ENCODE measurements around the gene BTBD17.

BTBD17 gene

DNA sequence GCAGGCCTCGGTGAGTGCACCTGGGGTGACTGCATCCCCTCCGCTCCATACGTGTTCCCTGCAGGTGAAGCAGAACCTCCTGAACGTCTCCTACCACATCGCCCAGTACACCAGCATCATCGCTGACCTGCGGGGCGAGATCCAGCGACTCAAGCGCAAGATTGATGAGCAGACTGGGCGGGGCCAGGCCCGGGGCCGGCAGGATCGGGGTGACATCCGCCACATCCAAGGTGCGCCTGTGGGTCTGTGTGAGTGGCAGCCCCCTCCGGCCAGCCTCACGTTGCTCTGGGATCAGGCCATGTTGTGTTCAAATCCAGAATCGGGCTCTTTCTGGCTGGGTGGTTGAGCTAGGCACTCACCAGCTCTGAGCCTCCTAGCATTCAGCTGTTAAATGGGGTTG lies 12.5 kb downstream of the BTBD17 start:
- Mint-ChIP-seq H3K4me1 (ENCODE audit: low read depth in 2 of 2) (peaks cover 0 to 2% of the 10 kb centered on the region in 2 donors), H3K27me3 (peaks cover 27 to 74% of the 10 kb centered on the region in 2 donors), H3K36me3 (ENCODE audit: insufficient read depth) (peaks cover 8% of the 10 kb centered on the region), H3K27ac (no peak overlapping the region), H3K9me3 (no peaks in the 10 kb centered on the region), H3K4me3 (no peak overlapping the region)
- DNase-seq = no peak
- ATAC-seq (replicated peaks) = no peak

DNA sequence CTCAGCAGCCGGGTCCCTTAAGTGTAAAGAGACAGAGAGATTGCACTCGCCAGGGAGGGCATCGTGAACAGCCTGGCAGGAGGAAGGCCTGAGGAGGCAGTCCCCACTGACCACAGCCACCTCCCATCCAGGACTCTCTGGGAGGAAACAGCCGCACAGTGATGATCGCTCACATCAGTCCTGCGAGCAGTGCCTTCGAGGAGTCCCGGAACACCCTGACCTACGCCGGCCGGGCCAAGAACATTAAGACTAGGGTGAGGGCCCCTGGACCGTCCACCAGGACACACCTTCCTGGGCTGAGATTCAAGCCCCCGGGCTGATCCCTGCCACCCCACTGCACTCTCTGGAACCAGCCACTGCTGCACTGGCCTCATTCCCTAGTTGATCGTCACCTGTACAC lies 14.0 kb downstream of the BTBD17 start:
- Mint-ChIP-seq H3K9me3 (no peaks in the 10 kb centered on the region), H3K4me1 (ENCODE audit: low read depth in 2 of 2) (no peaks in the 10 kb centered on the region), H3K36me3 (ENCODE audit: insufficient read depth) (peaks cover 8% of the 10 kb centered on the region), H3K27ac (no peak overlapping the region), H3K27me3 (peaks cover 12 to 60% of the 10 kb centered on the region in 2 donors), H3K4me3 (no peak overlapping the region)
- DNase-seq (no peak), ATAC-seq (replicated peaks) (no peak)

DNA sequence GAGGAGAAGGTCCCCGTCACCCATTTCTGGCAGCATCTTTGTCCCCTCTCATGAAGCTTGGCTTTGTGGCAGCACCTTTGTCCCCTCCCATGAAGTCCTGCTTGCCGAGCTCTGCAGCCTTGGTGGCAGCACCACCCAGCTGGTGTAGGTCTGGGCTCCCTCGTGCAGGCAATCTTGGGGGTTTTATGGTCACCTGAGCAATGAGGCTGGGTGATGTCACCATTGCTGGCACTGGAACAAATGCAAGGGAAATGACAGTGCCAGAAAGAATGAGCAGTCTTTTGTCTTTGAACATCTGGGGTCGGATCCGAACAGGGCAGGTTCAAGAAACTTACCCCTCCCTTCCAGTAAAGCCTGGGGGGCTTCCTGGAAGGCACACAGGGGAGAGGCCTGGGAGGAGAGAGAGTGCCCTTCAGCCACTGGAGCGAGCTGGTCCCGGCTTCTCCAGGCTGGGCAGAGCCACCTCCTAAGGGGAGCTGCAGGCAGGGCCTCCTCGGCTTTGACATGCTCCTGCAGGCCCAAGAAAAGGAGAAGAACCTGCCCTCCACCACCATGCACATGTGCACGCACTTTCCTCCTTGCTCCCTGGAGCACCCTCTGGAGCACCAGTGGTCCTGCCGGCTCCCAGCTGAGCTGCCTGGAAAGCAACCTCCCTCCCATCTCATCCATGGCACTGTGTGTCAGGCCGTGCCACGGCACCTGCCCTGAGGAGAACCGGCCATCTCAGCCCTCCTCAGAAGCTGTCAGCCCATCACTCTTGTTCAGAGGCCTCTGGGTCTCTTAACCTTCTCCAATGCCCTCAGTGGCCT lies 16.0 kb downstream of the BTBD17 start:
- H3K27me3 Mint-ChIP-seq = peaks cover 11 to 43% of the 10 kb centered on the region in 2 donors
- H3K4me3 Mint-ChIP-seq = no peak overlapping the region
- DNase-seq (no peak), ATAC-seq (replicated peaks) (no peak)
- H3K36me3 Mint-ChIP-seq (ENCODE audit: insufficient read depth) = peaks cover 7% of the 10 kb centered on the region
- peak overlapping the region in 1 of 2 donors; percentile 5 for H3K27ac Mint-ChIP-seq
- no peaks in the 10 kb centered on the region for H3K9me3 Mint-ChIP-seq
- H3K4me1 Mint-ChIP-seq (ENCODE audit: low read depth in 2 of 2) = no peaks in the 10 kb centered on the region

DNA sequence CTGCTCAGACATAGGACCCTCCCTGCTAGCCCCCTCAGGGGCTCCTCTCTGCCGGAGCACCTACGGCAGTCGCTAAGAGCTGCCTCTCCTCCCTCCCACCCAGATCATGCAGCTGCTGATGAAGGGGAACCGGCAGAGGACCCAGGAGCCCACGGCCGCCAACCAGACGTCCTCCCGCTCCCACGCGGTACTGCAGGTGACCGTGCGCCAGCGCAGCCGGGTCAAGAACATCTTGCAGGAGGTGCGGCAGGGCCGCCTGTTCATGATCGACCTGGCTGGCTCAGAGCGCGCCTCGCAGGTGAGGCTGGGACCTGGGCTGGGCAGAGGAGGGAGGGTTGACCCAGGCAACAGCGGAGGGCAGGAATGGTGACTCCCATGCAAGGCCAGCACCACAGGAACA lies 17.0 kb downstream of the BTBD17 start:
- peaks cover 11 to 33% of the 10 kb centered on the region in 2 donors for H3K27me3 Mint-ChIP-seq
- H3K4me3 Mint-ChIP-seq = no peak overlapping the region
- no peak overlapping the region for H3K27ac Mint-ChIP-seq

DNA sequence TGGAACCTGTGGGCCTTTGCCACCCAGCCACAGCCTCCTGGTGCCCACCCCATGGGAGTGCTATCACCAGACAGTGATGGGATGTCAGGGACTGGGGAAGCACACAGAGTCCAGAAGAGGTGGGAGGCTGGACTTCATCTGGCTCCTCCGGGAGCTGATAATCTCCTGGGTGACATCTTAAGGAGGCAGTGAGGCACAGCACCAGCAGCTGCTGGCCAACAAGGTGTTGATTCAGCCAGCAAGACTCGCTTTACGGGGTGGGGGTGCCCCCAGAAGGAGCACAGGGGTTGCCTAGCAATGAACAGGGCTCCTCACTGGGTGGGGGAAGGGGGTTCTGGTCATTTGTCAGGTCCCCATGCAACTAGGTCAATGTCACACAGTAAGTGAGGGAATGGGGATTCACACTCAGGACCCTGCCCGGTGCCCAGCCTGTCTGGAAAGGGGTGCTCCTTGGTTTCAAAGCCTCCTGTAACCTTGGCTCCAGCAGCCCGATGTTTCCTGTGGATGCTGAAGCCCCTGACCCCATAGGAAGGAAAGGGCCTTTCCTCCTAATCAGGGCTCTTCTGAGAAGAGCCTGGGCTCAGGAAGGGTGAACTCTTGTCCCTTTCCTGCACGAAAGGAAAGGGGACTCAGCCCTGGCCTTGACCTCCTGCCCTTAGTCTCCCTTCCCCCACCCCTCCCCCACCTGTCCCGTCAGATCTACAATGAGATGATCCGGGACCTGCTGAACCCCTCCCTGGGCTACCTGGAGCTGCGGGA lies 18.0 kb downstream of the BTBD17 start:
- no peak for DNase-seq
- no peak for ATAC-seq (replicated peaks)
- Mint-ChIP-seq H3K9me3 (no peaks in the 10 kb centered on the region), H3K27ac (no peak overlapping the region), H3K27me3 (peaks cover 8 to 28% of the 10 kb centered on the region in 2 donors), H3K4me3 (no peak overlapping the region), H3K36me3 (ENCODE audit: insufficient read depth) (peaks cover 5% of the 10 kb centered on the region), H3K4me1 (ENCODE audit: low read depth in 2 of 2) (no peaks in the 10 kb centered on the region)

More for the DNA sequence above, 17.0 kb downstream of the BTBD17 start:
- H3K36me3 Mint-ChIP-seq (ENCODE audit: insufficient read depth) = peaks cover 5% of the 10 kb centered on the region
- H3K4me1 Mint-ChIP-seq (ENCODE audit: low read depth in 2 of 2) = no peaks in the 10 kb centered on the region
- H3K9me3 Mint-ChIP-seq = no peaks in the 10 kb centered on the region
- ATAC-seq (replicated peaks) (no peak), DNase-seq (no peak)

DNA sequence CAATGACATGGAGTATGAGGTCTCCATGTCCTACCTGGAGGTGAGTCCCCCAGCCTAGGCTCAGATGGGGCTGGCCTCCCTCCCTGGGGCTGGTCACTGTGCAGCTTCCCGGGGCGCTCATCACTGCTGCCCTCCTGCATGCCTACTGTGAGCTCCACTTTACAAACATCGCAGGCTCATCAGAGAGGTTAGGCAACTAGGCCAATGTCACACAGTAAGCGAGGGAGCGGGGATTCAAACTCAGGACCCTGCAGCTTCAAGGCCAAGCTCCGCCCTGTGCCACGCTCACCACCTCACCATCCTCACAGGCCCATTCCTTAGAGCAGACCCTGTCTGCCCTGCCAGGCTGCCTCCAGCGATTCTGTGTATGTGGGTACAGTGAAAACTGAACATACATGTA lies 18.5 kb downstream of the BTBD17 start:
- no peaks in the 10 kb centered on the region for H3K9me3 Mint-ChIP-seq

DNA sequence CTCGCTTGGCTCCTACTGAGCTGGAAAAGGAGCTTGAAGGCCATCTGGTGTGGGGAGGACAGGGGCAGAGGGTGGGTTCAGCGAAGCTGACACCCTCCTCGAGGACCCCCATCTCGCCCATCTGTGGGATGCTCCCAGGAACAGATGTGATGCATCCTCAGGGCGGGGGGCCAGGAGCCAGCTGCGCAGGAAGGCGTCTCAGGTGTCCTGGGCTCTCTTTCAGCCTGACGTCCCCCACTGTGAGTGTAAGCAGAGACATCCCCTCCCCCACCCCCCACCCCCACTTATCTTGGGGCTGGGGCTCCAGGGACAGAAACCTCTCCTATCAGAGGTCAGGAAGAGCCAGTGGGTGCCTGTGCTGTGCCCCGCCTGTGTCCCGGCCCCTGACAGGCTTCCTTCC lies 19.4 kb downstream of the BTBD17 start:
- Mint-ChIP-seq H3K27me3 (peaks cover 0 to 16% of the 10 kb centered on the region in 2 donors), H3K4me1 (ENCODE audit: low read depth in 2 of 2) (no peaks in the 10 kb centered on the region), H3K36me3 (ENCODE audit: insufficient read depth) (peaks cover 5% of the 10 kb centered on the region), H3K27ac (no peak overlapping the region), H3K9me3 (no peaks in the 10 kb centered on the region), H3K4me3 (no peak overlapping the region)
- ATAC-seq (replicated peaks) = no peak
- no peak for DNase-seq

More for the DNA sequence above, 18.5 kb downstream of the BTBD17 start:
- H3K27ac Mint-ChIP-seq = no peak overlapping the region
- DNase-seq (no peak), ATAC-seq (replicated peaks) (no peak)
- H3K27me3 Mint-ChIP-seq = peaks cover 2 to 22% of the 10 kb centered on the region in 2 donors
- H3K4me3 Mint-ChIP-seq = no peak overlapping the region
- H3K4me1 Mint-ChIP-seq (ENCODE audit: low read depth in 2 of 2) = no peaks in the 10 kb centered on the region
- peaks cover 5% of the 10 kb centered on the region for H3K36me3 Mint-ChIP-seq (ENCODE audit: insufficient read depth)

DNA sequence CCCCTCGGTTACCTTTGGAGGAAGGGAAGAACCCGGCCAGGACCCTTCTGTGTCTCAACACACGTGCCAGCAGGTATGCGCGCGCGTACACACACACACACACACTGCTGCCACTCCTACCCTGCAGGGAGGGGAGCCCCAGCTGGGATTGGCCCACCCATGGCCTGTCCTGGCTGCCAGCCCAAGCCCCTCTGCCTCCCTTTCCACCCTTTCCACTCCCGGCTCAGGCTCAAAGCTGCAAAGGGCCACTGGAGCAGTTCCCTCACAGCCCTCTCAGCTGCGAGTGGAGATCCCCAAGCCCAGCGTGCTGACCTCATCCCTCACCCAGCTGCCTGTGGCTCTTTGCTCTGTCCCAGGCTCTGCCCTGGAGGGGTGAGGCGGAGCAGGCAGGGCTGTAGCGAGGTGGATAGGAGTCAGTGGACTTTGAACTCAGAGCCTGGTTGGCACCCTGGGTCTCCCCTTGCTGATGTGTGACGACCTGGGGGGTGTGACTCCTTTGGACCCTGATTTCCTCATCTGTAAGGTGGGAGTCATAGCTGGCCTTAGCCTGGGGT lies 21.1 kb downstream of the BTBD17 start:
- no peak for ATAC-seq (replicated peaks)
- Mint-ChIP-seq H3K4me1 (ENCODE audit: low read depth in 2 of 2) (no peaks in the 10 kb centered on the region), H3K27me3 (peaks cover 0 to 12% of the 10 kb centered on the region in 2 donors), H3K4me3 (no peak overlapping the region), H3K27ac (no peak overlapping the region), H3K36me3 (ENCODE audit: insufficient read depth) (peaks cover 5% of the 10 kb centered on the region), H3K9me3 (no peaks in the 10 kb centered on the region)
- no peak for DNase-seq

DNA sequence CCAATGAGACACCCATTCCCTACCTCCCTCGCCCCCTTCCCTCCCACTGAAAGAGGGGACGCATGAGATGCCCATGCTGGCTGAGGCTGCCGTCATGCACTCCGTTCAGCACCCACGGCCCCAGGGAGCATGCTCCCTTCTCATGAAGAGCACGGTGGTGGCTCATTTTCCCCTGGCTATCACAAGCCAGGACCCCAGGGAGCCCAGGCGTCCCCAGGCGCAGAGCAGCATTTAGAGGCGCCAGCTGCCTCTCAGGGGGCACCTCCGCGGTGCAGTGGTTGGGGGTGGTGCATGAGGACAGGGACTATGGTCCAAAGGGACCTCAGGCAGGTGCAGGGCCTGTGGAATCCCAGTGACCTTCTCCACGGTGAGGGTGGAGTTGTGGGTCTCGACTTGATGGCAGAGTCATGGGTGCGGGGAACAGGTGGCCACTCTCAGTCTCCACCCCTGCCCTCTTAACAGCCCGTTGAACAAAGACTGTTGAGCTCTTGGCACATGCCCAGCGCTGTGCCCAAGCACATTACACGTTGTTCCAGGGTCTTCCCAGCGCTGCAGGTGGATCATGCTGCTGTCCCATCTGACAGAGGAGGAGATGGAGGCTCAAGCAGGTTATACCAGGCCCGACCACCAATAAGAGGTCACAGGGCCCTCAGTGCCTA lies 22.0 kb downstream of the BTBD17 start:
- H3K9me3 Mint-ChIP-seq = no peaks in the 10 kb centered on the region
- no peak for DNase-seq
- ATAC-seq (replicated peaks) = no peak
- H3K27me3 Mint-ChIP-seq = peaks cover 0 to 3% of the 10 kb centered on the region in 2 donors
- no peaks in the 10 kb centered on the region for H3K36me3 Mint-ChIP-seq (ENCODE audit: insufficient read depth)
- no peak overlapping the region for H3K27ac Mint-ChIP-seq
- H3K4me3 Mint-ChIP-seq = no peak overlapping the region
- no peaks in the 10 kb centered on the region for H3K4me1 Mint-ChIP-seq (ENCODE audit: low read depth in 2 of 2)

DNA sequence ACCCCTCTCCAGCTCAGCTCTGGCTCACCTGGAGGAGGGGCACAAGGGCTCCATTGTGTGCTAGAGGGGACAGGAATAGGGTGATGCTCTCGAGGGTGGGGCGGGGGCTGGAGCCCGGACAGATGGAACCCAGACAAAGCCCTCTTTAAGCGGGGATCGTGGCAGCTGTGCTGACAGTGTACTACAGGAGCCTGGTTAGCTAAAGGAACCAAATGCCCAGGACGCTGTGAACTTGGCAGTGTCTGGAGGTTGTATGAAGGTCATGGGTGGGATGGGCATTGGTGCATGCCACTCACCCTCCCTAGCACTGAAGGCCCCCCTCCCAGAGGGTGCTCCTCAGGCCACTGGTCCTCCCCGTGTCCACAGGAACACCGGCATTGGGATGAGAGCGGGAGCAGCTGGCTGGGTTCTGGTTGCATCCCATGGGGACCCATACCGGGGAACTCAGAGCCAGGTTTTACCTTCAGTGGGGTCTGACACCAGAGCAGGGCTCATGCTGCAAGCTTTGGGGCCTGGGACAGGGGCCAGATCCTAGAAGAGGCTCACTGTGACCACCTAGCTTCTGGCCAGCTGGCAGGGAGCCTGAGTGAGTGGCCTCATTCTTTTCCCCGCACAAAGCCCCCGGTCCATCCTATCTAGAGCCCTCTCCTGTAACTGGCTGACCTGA lies 23.7 kb downstream of the BTBD17 start:
- Mint-ChIP-seq H3K27ac (no peak overlapping the region), H3K4me3 (no peak overlapping the region), H3K36me3 (ENCODE audit: insufficient read depth) (no peaks in the 10 kb centered on the region), H3K4me1 (ENCODE audit: low read depth in 2 of 2) (no peaks in the 10 kb centered on the region), H3K9me3 (no peaks in the 10 kb centered on the region), H3K27me3 (no peaks in the 10 kb centered on the region)
- no peak for ATAC-seq (replicated peaks)
- no peak for DNase-seq

DNA sequence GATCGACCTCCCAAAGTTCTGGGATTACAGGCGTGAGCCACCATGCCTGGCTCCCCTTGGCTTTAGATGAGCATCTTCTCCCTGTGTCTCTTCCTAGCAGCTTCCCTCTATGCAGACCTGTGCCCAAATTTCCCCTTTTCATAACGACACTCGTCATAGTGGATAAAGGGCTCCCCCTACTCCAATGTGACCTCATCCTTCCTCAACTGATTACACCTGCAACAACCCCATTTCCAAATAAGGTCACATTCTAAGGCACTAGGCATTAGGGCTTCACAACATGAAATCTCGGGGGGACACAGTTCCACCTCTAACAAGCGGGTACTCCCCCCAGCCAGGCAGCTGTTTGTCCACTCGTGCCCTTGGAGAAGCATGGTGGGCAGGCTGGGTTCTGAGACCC lies 25.4 kb downstream of the BTBD17 start:
- H3K36me3 Mint-ChIP-seq (ENCODE audit: insufficient read depth) = no peaks in the 10 kb centered on the region
- H3K4me1 Mint-ChIP-seq (ENCODE audit: low read depth in 2 of 2) = no peaks in the 10 kb centered on the region
- H3K27me3 Mint-ChIP-seq = no peaks in the 10 kb centered on the region
- no peaks in the 10 kb centered on the region for H3K9me3 Mint-ChIP-seq
- DNase-seq (no peak), ATAC-seq (replicated peaks) (no peak)
- no peak overlapping the region for H3K4me3 Mint-ChIP-seq
- H3K27ac Mint-ChIP-seq = no peak overlapping the region

DNA sequence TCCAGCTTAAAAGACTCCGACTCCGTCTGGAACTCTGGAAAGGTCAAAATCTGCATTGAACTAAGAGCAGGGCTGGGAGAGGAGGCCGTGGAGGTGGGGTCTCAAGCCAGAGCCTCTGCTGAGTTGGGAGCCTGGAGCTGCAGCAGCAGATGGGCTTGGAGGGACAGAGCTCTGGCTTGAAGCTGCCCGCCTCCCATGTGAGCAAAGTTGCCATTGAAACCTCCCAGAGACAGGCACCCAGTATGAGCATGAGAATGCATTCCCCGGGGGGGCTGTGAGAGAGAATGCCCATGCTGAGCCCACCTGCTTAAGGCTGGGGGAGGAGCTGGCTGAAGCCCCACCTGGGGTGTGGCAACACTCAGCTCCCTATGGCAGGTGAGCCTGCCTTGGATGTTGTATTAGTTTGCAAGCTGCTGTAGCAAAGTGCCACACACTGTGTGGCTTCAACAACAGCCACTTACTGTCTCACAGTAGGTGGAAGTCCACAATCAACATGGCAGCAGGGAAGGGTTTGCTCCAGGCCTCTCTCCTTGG lies 26.1 kb downstream of the BTBD17 start:
- H3K4me3 Mint-ChIP-seq = no peak overlapping the region
- H3K4me1 Mint-ChIP-seq (ENCODE audit: low read depth in 2 of 2) = no peaks in the 10 kb centered on the region
- no peaks in the 10 kb centered on the region for H3K27me3 Mint-ChIP-seq
- DNase-seq (no peak), ATAC-seq (replicated peaks) (no peak)
- H3K9me3 Mint-ChIP-seq = no peaks in the 10 kb centered on the region
- peaks cover 3% of the 10 kb centered on the region for H3K36me3 Mint-ChIP-seq (ENCODE audit: insufficient read depth)
- no peak overlapping the region for H3K27ac Mint-ChIP-seq
